Nephron progenitor cell (in vitro differentiated cells): ENCODE data around the gene UTP20.
A peak's percentile ranks its signal among the peaks of the same experiment; 100 is the strongest.

ENCODE experiments used
- DNase-seq: peaks from one replicate; pipeline ENCODE4 v3.0.0; 2021
- H3K27ac Mint-ChIP-seq: 2 replicates; pipeline ENCODE4 v1.8.0; 2021; ENCODE audit warnings: mild to moderate bottlenecking, moderate library complexity, mixed read lengths
- H3K27me3 Mint-ChIP-seq: 2 replicates; pipeline ENCODE4 v1.8.0; 2021; ENCODE audit warnings: mild to moderate bottlenecking, low read depth, mixed read lengths; ENCODE audit not compliant: poor library complexity
- H3K36me3 Mint-ChIP-seq: 2 replicates; pipeline ENCODE4 v1.8.0; 2021; ENCODE audit warnings: low read depth, mixed read lengths
- H3K4me1 Mint-ChIP-seq: 2 replicates; pipeline ENCODE4 v1.8.0; 2021; ENCODE audit warnings: mixed read lengths
- H3K4me3 Mint-ChIP-seq: 2 replicates; pipeline ENCODE4 v1.8.0; 2021; ENCODE audit warnings: mild to moderate bottlenecking, moderate library complexity, mixed read lengths
- H3K9me3 Mint-ChIP-seq: 2 replicates; pipeline ENCODE4 v1.8.0; 2021; ENCODE audit warnings: mild to moderate bottlenecking, moderate library complexity, mixed read lengths
- TF ChIP-seq, protein P1 (sequence below): fragments of 200-600 bp; sonication (generic); IDR thresholded peaks from 2 replicates; pipeline ENCODE4 v1.5.0; 2021; ENCODE audit warnings: antibody characterized with exemption

UTP20 gene

GRCh38 chr12:101277443-101277842 is 2.5 kb upstream of the UTP20 start:
- no peak overlapping the region for H3K4me3 Mint-ChIP-seq
- H3K36me3 Mint-ChIP-seq = peaks cover 6% of the 10 kb centered on the region
- TF ChIP-seq, protein P1, sequence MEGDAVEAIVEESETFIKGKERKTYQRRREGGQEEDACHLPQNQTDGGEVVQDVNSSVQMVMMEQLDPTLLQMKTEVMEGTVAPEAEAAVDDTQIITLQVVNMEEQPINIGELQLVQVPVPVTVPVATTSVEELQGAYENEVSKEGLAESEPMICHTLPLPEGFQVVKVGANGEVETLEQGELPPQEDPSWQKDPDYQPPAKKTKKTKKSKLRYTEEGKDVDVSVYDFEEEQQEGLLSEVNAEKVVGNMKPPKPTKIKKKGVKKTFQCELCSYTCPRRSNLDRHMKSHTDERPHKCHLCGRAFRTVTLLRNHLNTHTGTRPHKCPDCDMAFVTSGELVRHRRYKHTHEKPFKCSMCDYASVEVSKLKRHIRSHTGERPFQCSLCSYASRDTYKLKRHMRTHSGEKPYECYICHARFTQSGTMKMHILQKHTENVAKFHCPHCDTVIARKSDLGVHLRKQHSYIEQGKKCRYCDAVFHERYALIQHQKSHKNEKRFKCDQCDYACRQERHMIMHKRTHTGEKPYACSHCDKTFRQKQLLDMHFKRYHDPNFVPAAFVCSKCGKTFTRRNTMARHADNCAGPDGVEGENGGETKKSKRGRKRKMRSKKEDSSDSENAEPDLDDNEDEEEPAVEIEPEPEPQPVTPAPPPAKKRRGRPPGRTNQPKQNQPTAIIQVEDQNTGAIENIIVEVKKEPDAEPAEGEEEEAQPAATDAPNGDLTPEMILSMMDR = no peak
- no peak for DNase-seq
- H3K9me3 Mint-ChIP-seq = no peaks in the 10 kb centered on the region
- peaks cover 15% of the 10 kb centered on the region for H3K4me1 Mint-ChIP-seq
- H3K27me3 Mint-ChIP-seq = peaks cover 39% of the 10 kb centered on the region
- no peak overlapping the region for H3K27ac Mint-ChIP-seq

DNA sequence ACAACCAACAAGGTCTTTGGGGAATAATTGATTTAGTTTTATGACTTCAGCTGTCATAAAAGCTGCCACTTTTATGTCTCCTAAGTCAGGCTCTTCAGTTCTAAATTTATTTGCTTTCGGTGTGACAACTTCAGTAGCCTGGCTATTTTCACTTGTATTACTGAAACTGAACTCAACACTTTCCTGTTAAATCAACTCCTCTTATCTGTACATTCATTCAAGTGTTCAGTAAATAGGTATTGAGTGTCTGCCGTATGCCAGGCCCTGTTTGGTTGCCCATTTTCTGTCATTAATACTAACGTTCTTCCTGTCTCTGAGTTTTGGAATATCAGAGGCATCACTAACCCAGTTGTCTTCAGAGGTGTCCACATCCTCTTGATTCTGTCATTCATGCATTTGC is 7.5 kb downstream of the UTP20 start:
- Mint-ChIP-seq H3K27ac (no peak overlapping the region), H3K4me1 (no peaks in the 10 kb centered on the region), H3K4me3 (no peak overlapping the region), H3K9me3 (no peaks in the 10 kb centered on the region), H3K27me3 (no peaks in the 10 kb centered on the region), H3K36me3 (peaks cover 53% of the 10 kb centered on the region)
- TF ChIP-seq, protein P1 = no peak
- DNase-seq = no peak

- Mint-ChIP-seq H3K9me3 (no peaks in the 10 kb centered on the region), H3K36me3 (peaks cover 68% of the 10 kb centered on the region), H3K27ac (no peak overlapping the region), H3K4me3 (no peak overlapping the region), H3K4me1 (no peaks in the 10 kb centered on the region), H3K27me3 (no peaks in the 10 kb centered on the region)
- no peak for DNase-seq
- TF ChIP-seq, protein P1 = no peak
Observed at GRCh38 chr12:101297661-101298060, 17.8 kb downstream of the UTP20 start.

DNA sequence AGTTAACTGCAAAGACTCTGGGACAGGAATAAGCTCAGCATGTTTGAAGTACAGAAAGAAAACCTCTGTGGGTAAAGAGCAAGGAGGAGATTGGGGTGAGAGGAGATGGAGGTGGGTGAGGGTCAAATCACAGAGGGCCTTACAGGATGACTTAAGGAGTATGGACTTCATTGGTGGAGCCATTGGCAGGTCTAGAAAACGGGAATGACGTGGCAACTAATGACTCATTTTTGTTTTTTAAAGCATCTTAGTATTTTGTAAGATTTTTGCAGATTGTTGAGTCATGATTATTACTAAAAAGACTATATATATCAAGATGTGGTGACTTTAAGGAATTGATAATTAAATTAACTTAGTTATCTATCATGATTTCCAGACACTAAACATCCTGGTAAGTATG is 18.5 kb downstream of the UTP20 start:
- Mint-ChIP-seq H3K36me3 (peaks cover 63% of the 10 kb centered on the region), H3K4me3 (no peak overlapping the region), H3K4me1 (no peaks in the 10 kb centered on the region), H3K9me3 (no peaks in the 10 kb centered on the region), H3K27me3 (no peaks in the 10 kb centered on the region), H3K27ac (peak overlapping the region; percentile 26)
- TF ChIP-seq, protein P1 = no peak
- DNase-seq = no peak

GRCh38 chr12:101299346-101299745 is 19.4 kb downstream of the UTP20 start:
- TF ChIP-seq, protein P1 = no peak
- Mint-ChIP-seq H3K36me3 (peaks cover 54% of the 10 kb centered on the region), H3K27me3 (no peaks in the 10 kb centered on the region), H3K27ac (no peak overlapping the region), H3K4me3 (no peak overlapping the region), H3K9me3 (no peaks in the 10 kb centered on the region), H3K4me1 (no peaks in the 10 kb centered on the region)
- DNase-seq = no peak

DNA sequence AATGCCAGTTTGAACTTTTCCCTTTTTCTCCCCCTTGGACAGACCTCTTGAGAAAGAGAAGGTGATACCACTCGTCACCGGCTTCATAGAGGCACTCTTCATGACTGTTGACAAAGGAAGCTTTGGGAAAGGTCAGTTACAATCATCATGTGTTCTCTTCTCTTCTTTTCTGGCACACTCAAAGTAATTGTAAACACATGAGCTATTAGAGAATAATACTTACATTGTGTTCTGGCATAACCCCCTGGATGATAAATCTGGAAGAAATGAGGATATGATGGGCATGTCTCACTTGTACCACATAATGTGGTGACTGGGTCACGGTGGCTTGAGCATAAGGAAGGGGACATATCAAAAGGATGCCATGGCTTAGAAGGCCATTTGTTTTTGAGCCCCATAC is 20.0 kb downstream of the UTP20 start:
- Mint-ChIP-seq H3K9me3 (no peaks in the 10 kb centered on the region), H3K4me3 (no peak overlapping the region), H3K27me3 (no peaks in the 10 kb centered on the region), H3K4me1 (no peaks in the 10 kb centered on the region), H3K36me3 (peaks cover 55% of the 10 kb centered on the region), H3K27ac (no peak overlapping the region)
- no peak for DNase-seq
- TF ChIP-seq, protein P1 = no peak
